K562 (cell line): ENCODE data around the gene FAM50A. TPM values are rescaled to one million over a fixed set of nuclear protein-coding genes. Genes with fewer than 3 reads are reported as not detected.

Source experiments
- CREM ChIP-seq: IDR thresholded peaks from 2 replicates; pipeline ENCODE4 v1.6.1; 2014; ENCODE audit warnings: antibody characterized with exemption, low read depth
- ELF4 ChIP-seq: fragments of 450-650 bp; formaldehyde crosslinking; IDR thresholded peaks from 2 replicates; pipeline ENCODE4 v1.4.0; 2022; ENCODE audit warnings: missing genetic modification characterization
- HNRNPL ChIP-seq: fragments of 200-400 bp; formaldehyde crosslinking; IDR thresholded peaks from 2 replicates; pipeline ENCODE4 v1.6.1; 2017; ENCODE audit warnings: low read depth, mild to moderate bottlenecking, low read length
- ILF3 ChIP-seq: fragments of 450-650 bp; IDR thresholded peaks from 2 replicates; pipeline ENCODE4 v1.6.1; 2018; ENCODE audit warnings: antibody characterized with exemption, mild to moderate bottlenecking, moderate library complexity, borderline replicate concordance
- KLF1 ChIP-seq: fragments of 450-650 bp; IDR thresholded peaks from 2 replicates; pipeline ENCODE4 v1.6.1; 2016; ENCODE audit warnings: missing genetic modification characterization, missing compliant biosample characterization
- KLF10 ChIP-seq: fragments of 250-450 bp; sonication (Bioruptor Pico); IDR thresholded peaks from 2 replicates; pipeline ENCODE4 v1.6.1; 2021; ENCODE audit warnings: matching md5 sums
- MAZ ChIP-seq, 2 experiments: fragments of 450-650 bp in 1 of 2; sonication (generic) in 1 of 2; formaldehyde crosslinking; IDR thresholded peaks in 1 of 2; conservative IDR thresholded peaks in 1 of 2; 2 replicates each; pipeline versions ENCODE4 v1.4.0 to v1.5.0; 2020; ENCODE audit warnings: mild to moderate bottlenecking in 1 of 2, missing genetic modification reagents in 1 of 2
- NFRKB ChIP-seq: fragments of 450-650 bp; IDR thresholded peaks from 2 replicates; pipeline ENCODE4 v1.6.1; 2016; ENCODE audit warnings: low read depth
- NONO ChIP-seq, 2 experiments: fragments of 200-400 bp in 1 of 2; fragments of 450-650 bp in 1 of 2; formaldehyde crosslinking in 1 of 2; IDR thresholded peaks; 2 replicates each; pipeline ENCODE4 v1.6.1; 2017; ENCODE audit warnings: low read depth in 2 of 2, mild to moderate bottlenecking in 2 of 2, moderate library complexity in 2 of 2, low read length in 1 of 2
- NR2C2 ChIP-seq, 2 experiments: fragments of 200-800 bp in 1 of 2; sonication (Bioruptor generic) in 1 of 2; sonication (generic) in 1 of 2; formaldehyde crosslinking in 1 of 2; IDR thresholded peaks; 2 replicates each; pipeline versions ENCODE4 v1.6.1 to v1.8.0; 2016 to 2022; ENCODE audit warnings: mild to moderate bottlenecking in 1 of 2, missing compliant biosample characterization in 1 of 2, missing genetic modification characterization in 1 of 2, missing genetic modification reagents in 1 of 2
- NRF1 ChIP-seq, 2 experiments: fragments of 450-650 bp; IDR thresholded peaks in 1 of 2; conservative IDR thresholded peaks in 1 of 2; 2 replicates each; pipeline ENCODE4 v1.6.1; 2014; ENCODE audit warnings: mild to moderate bottlenecking in 2 of 2
- POLR2B ChIP-seq: fragments of 450-650 bp; IDR thresholded peaks from 2 replicates; pipeline ENCODE4 v1.6.1; 2018; ENCODE audit warnings: low read depth; ENCODE audit not compliant: partially characterized antibody
- SIN3B ChIP-seq: fragments of 450-650 bp; IDR thresholded peaks from 2 replicates; pipeline ENCODE4 v1.6.1; 2017; ENCODE audit warnings: low read depth, mild to moderate bottlenecking, moderate library complexity
- TFAP4 ChIP-seq: sonication (generic); formaldehyde crosslinking; IDR thresholded peaks from 2 replicates; pipeline ENCODE4 v1.8.0; 2022; ENCODE audit warnings: missing genetic modification reagents, mild to moderate bottlenecking, moderate library complexity, borderline replicate concordance
- VEZF1 ChIP-seq: fragments of 200-800 bp; sonication (Bioruptor generic); IDR thresholded peaks from 2 replicates; pipeline ENCODE4 v1.6.1; 2017; ENCODE audit warnings: missing genetic modification characterization, missing compliant biosample characterization
- ZNF398 ChIP-seq: fragments of 250-450 bp; sonication (Bioruptor Pico); IDR thresholded peaks from 2 replicates; pipeline ENCODE4 v1.8.0; 2021; ENCODE audit warnings: moderate library complexity, mild to moderate bottlenecking, inconsistent platforms
- ZSCAN29 ChIP-seq: fragments of 450-650 bp; IDR thresholded peaks from 2 replicates; pipeline ENCODE4 v1.6.1; 2017
- polyA plus RNA-seq, 8 experiments: library from polyadenylated mRNA; depleted of rRNA in 4 of 8; stranded (reverse) in 5 of 8; unstranded in 3 of 8; fragments of >200 nt; fragmentation: Nextera tagmentation in 2 of 8; fragmentation: Illumina TruSeq in 1 of 8; extraction: Ambion mirVana in 2 of 8; extraction: Trizol in 1 of 8; gene quantifications; 2 replicates each; pipeline versions ENCODE4 v1.2.1 to v1.2.3, GENCODE V29; 2011 to 2014; ENCODE audit warnings: inconsistent platforms in 1 of 8, missing spikeins in 1 of 8
- total RNA-seq, 7 experiments: library from RNA; depleted of rRNA in 6 of 7; stranded (reverse); fragments of >200 nt in 6 of 7; fragmentation: Illumina TruSeq in 2 of 7; extraction: Trizol in 2 of 7; gene quantifications; 2 replicates each; pipeline versions ENCODE4 v1.2.1 to v1.2.3, GENCODE V29; 2011 to 2021; ENCODE audit warnings: low replicate concordance in 1 of 7

Gene FAM50A
- total and polyA plus RNA-seq, 9 of the 15 experiments (the other 6 are each of a cell fraction or from before 2014, with no cell fraction given), result 4.4 to 114 (median 67.3) TPM

- TF ChIP-seq TFAP4 (CRISPR knock-in tag) (peak; percentile 67; the same call in 1 of the 2 replicates), ZSCAN29 (no peak), NR2C2 (CRISPR knock-in tag; IDR thresholded peaks at IDR 0.05) (no peak), NR2C2 (tag; IDR thresholded peaks at IDR 0.05) (peak; percentile 30; the same call in 1 of the 2 replicates), KLF1 (no peak), POLR2B (peak; percentile 44), NONO (IDR thresholded peaks at IDR 0.05; ENCODE audit: low read depth in 2 of 2, low read length in 1 of 2) (peak; percentile 20 to 37; a peak in 1 of 4 replicates), HNRNPL (0 out of 2 replicates have a peak, but pooled peaks have one; percentile 51), ELF4 (0 out of 2 replicates have a peak, but pooled peaks have one; percentile 41), ILF3 (0 out of 2 replicates have a peak, but pooled peaks have one; percentile 39), CREM (peak; percentile 54), NFRKB (no peak), NRF1 (conservative IDR thresholded peaks at IDR 0.05 in 1 of 2, IDR thresholded peaks at IDR 0.05 in 1 of 2) (0 out of 4 replicates have a peak, but pooled peaks have one; percentile 18 to 19), KLF10 (no peak), ZNF398 (CRISPR knock-in tag) (no peak), VEZF1 (peak; percentile 92), SIN3B (0 out of 2 replicates have a peak, but pooled peaks have one; percentile 27), MAZ (CRISPR knock-in tag; conservative IDR thresholded peaks at IDR 0.05 in 1 of 2, IDR thresholded peaks at IDR 0.05 in 1 of 2) (peak; percentile 27 to 63; a peak in 3 of 4 replicates)
These were observed 42.7 kb downstream of the FAM50A start, which contains the start of gene UBL4A (continued) for GRCh38 chrX:154486396-154487207.
